GM21717 (cell line): Measurements from ENCODE around the gene TTC27.
"Not testable (repeated sequence)": the region's sequence is repeated elsewhere in the genome, so short reads cannot be mapped to it uniquely, and the experiment has no call there.

Source experiments
- ATAC-seq: cut with Tn5 transposase; IDR thresholded peaks from one replicate; pipeline ENCODE4 v1.9.1; 2021; ENCODE audit warnings: mild to moderate bottlenecking, moderate library complexity; ENCODE audit not compliant: unreplicated experiment

Gene TTC27

GRCh38 chr2:32844253-32844652, 216.4 kb downstream of the TTC27 start:
- no peak for ATAC-seq

GRCh38 chr2:32846274-32846673, 218.4 kb downstream of the TTC27 start:
- ATAC-seq: not testable (repeated sequence)

GRCh38 chr2:32847734-32848133, 219.9 kb downstream of the TTC27 start:
- ATAC-seq: no peak

- ATAC-seq: no peak
These were observed 221.8 kb downstream of the TTC27 start for GRCh38 chr2:32849456-32850194.

- no peak for ATAC-seq
These were observed 224.1 kb downstream of the TTC27 start for GRCh38 chr2:32851777-32852439.

- no peak for ATAC-seq
These were observed 225.0 kb downstream of the TTC27 start for GRCh38 chr2:32852856-32853255.

GRCh38 chr2:32856891-32857290, 229.0 kb downstream of the TTC27 start:
- ATAC-seq: no peak

- ATAC-seq: no peak
These were observed 230.9 kb downstream of the TTC27 start for GRCh38 chr2:32858713-32859112.

- no peak for ATAC-seq
These were observed 232.5 kb downstream of the TTC27 start for GRCh38 chr2:32860385-32860784.

GRCh38 chr2:32862269-32863055, 234.6 kb downstream of the TTC27 start:
- no peak for ATAC-seq

- no peak for ATAC-seq
These were observed 235.5 kb downstream of the TTC27 start for GRCh38 chr2:32863326-32863725.

- ATAC-seq: no peak
These were observed 236.0 kb downstream of the TTC27 start for GRCh38 chr2:32863803-32864202.

- no peak for ATAC-seq
These were observed 236.7 kb downstream of the TTC27 start for GRCh38 chr2:32864334-32865111.

- ATAC-seq: no peak
These were observed 237.7 kb downstream of the TTC27 start for GRCh38 chr2:32865399-32866068.

- ATAC-seq: not testable (repeated sequence)
These were observed 238.6 kb downstream of the TTC27 start for GRCh38 chr2:32866462-32866861.
